ELR (cell line): ENCODE results near the gene AGAP1.
A peak's percentile ranks its signal among the peaks of the same experiment; 100 is the strongest.

Experiments
- DNase-seq: peaks from one replicate; pipeline ENCODE4 v3.0.0-alpha.2; 2015; ENCODE audit warnings: low read depth

The AGAP1 gene

GRCh38 chr2:235533198-235533597 is 39.4 kb downstream of the AGAP1 start:
- peak; percentile 14 for DNase-seq

GRCh38 chr2:235533616-235534385 is 40.0 kb downstream of the AGAP1 start:
- DNase-seq = no peak

GRCh38 chr2:235534678-235535422 is 41.0 kb downstream of the AGAP1 start:
- DNase-seq = no peak

GRCh38 chr2:235535423-235536130 is 41.7 kb downstream of the AGAP1 start:
- DNase-seq = no peak

- DNase-seq = no peak
Observed at GRCh38 chr2:235536711-235537110, 42.9 kb downstream of the AGAP1 start.

GRCh38 chr2:235537186-235537585 is 43.3 kb downstream of the AGAP1 start:
- no peak for DNase-seq

- no peak for DNase-seq
Observed at GRCh38 chr2:235537587-235537986, 43.7 kb downstream of the AGAP1 start.

- no peak for DNase-seq
Observed at GRCh38 chr2:235538144-235538639, 44.3 kb downstream of the AGAP1 start.

GRCh38 chr2:235538981-235539380 is 45.1 kb downstream of the AGAP1 start:
- DNase-seq = no peak

- no peak for DNase-seq
Observed at GRCh38 chr2:235539773-235540172, 45.9 kb downstream of the AGAP1 start.

GRCh38 chr2:235541016-235541415 is 47.2 kb downstream of the AGAP1 start:
- no peak for DNase-seq

GRCh38 chr2:235541838-235542549 is 48.2 kb downstream of the AGAP1 start:
- no peak for DNase-seq

GRCh38 chr2:235542733-235543127 is 48.9 kb downstream of the AGAP1 start:
- no peak for DNase-seq

GRCh38 chr2:235543128-235543750 is 49.4 kb downstream of the AGAP1 start:
- DNase-seq = peak; percentile 56

GRCh38 chr2:235543851-235544688 is 50.2 kb downstream of the AGAP1 start:
- no peak for DNase-seq

GRCh38 chr2:235544689-235544969 is 50.8 kb downstream of the AGAP1 start:
- DNase-seq = no peak

GRCh38 chr2:235545339-235546150 is 51.7 kb downstream of the AGAP1 start:
- no peak for DNase-seq

GRCh38 chr2:235546151-235546435 is 52.2 kb downstream of the AGAP1 start:
- DNase-seq = no peak

GRCh38 chr2:235546436-235546835 is 52.6 kb downstream of the AGAP1 start:
- no peak for DNase-seq

- DNase-seq = no peak
Observed at GRCh38 chr2:235549735-235550377, 56.0 kb downstream of the AGAP1 start.
